ENCODE data around the gene TRHDE. TPM values are rescaled to one million over a fixed set of nuclear protein-coding genes. Genes with fewer than 3 reads are reported as not detected.

Gene TRHDE
- total RNA-seq, 1 experiment from 2014 or later = 16.5 TPM

- no peaks in the 10 kb centered on the region for H3F3A ChIP-seq (ENCODE audit: low read length, unreplicated experiment)
- H3K36me3 ChIP-seq (ENCODE audit: low read depth, low read length) = no peaks in the 10 kb centered on the region
- no peaks in the 10 kb centered on the region for H4K20me1 ChIP-seq (ENCODE audit: low read length)
- H3K4me1 ChIP-seq (ENCODE audit: insufficient read depth, low read length) = no peaks in the 10 kb centered on the region
- intact Hi-C loops (cut with micrococcal nuclease) = no loop called here
- H3K9ac ChIP-seq (ENCODE audit: low read length) = no peak overlapping the region
- no peaks in the 10 kb centered on the region for H3K9me2 ChIP-seq (replicated peaks; ENCODE audit: low read length)
- ChIA-PET POLR2A (ENCODE audit: unreplicated experiment) (no interaction called here), CTCF (no interaction called here)
- H3K27me3 ChIP-seq (ENCODE audit: low read length) = no peaks in the 10 kb centered on the region
- H3K4me2 ChIP-seq (ENCODE audit: low read length) = no peak overlapping the region
- no peak overlapping the region for H2AFZ ChIP-seq (ENCODE audit: low read length)
- H3K79me2 ChIP-seq (ENCODE audit: low read length) = no peaks in the 10 kb centered on the region
- H3K27ac ChIP-seq (ENCODE audit: low read length) = no peak overlapping the region
- no peak overlapping the region for H3K4me3 ChIP-seq (ENCODE audit: low read length)
- DNase-seq (no peak), ATAC-seq (no peak)
- H3K9me3 ChIP-seq (ENCODE audit: low read length) = no peaks in the 10 kb centered on the region
- BruUV-seq (replicated peaks) = no TSS peak
- TF ChIP-seq EZH2 (IDR thresholded peaks at IDR 0.05; ENCODE audit: low read length, unreplicated experiment) (no peak), CTCF (conservative IDR thresholded peaks at IDR 0.05; ENCODE audit: low read depth, low read length) (no peak), EZH2phosphoT487 (IDR thresholded peaks at IDR 0.05; ENCODE audit: borderline replicate concordance, low read length) (no peak)
Observed at GRCh38 chr12:72717036-72717435, 444.9 kb downstream of the TRHDE start.
